Lower leg skin (tissue), 3 donors: ENCODE results near the gene FRS2.

Experiments used
- POLR2A ChIP-seq, 2 donors: fragments of 450-650 bp; IDR thresholded peaks; one replicate each; pipeline ENCODE4 v1.6.1; 2016 to 2017; ENCODE audit warnings: antibody characterized with exemption in 2 of 2, mild to moderate bottlenecking in 1 of 2, moderate library complexity in 1 of 2
- TF ChIP-seq, protein P1 (sequence below), 3 donors: fragments of 450-650 bp; IDR thresholded peaks; one replicate each; pipeline ENCODE4 v1.5.1; 2016; ENCODE audit warnings: antibody characterized with exemption in 3 of 3, mild to moderate bottlenecking in 3 of 3, moderate library complexity in 2 of 3

DNA sequence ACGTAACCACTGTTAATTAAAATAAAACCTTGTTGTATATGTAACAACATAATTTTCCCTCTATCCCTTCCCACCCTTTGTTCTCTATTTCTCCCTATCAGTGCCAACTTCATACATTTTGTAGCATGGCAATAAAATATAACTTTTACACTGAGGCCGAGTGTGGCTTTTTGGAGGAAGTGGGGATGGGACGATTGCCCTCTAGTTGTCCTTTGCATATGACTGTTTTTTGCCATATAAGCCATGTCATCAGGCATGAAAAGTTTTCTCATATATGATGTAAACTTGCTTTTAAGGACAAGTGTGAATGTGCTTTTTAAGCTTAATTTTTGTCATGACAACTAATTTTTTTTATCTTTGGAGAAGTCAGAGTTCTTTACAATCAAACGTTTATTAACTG is 108.8 kb downstream of the FRS2 start:
- TF ChIP-seq, protein P1, sequence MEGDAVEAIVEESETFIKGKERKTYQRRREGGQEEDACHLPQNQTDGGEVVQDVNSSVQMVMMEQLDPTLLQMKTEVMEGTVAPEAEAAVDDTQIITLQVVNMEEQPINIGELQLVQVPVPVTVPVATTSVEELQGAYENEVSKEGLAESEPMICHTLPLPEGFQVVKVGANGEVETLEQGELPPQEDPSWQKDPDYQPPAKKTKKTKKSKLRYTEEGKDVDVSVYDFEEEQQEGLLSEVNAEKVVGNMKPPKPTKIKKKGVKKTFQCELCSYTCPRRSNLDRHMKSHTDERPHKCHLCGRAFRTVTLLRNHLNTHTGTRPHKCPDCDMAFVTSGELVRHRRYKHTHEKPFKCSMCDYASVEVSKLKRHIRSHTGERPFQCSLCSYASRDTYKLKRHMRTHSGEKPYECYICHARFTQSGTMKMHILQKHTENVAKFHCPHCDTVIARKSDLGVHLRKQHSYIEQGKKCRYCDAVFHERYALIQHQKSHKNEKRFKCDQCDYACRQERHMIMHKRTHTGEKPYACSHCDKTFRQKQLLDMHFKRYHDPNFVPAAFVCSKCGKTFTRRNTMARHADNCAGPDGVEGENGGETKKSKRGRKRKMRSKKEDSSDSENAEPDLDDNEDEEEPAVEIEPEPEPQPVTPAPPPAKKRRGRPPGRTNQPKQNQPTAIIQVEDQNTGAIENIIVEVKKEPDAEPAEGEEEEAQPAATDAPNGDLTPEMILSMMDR (IDR thresholded peaks at IDR 0.05): no peak
- TF ChIP-seq POLR2A (IDR thresholded peaks at IDR 0.05): no peak
